Left kidney (tissue), 1 donor: ENCODE results near the gene GLOD5. TPM values are rescaled to one million over a fixed set of nuclear protein-coding genes. Genes with fewer than 3 reads are reported as not detected.

ENCODE experiments used
- polyA plus RNA-seq: library from polyadenylated mRNA; unstranded; fragments of 120-200 nt; gene quantifications from one replicate; pipeline ENCODE4 v1.2.1, GENCODE V29; 2013; ENCODE audit not compliant: insufficient read length

Gene GLOD5
- polyA plus RNA-seq, 1 donor, result 0.81 TPM

Other genes with a start within 250 kb of the GLOD5 start
- gene EBP, start 239.9 kb upstream of the GLOD5 start, polyA plus RNA-seq, result 75.4 TPM
- gene TBC1D25, start 222.0 kb upstream of the GLOD5 start, polyA plus RNA-seq, result 10.7 TPM
- 419 TPM for gene RBM3, start 187.3 kb upstream of the GLOD5 start, polyA plus RNA-seq
- gene WDR13, start 164.3 kb upstream of the GLOD5 start, polyA plus RNA-seq, result 116 TPM
- 2.6 TPM for gene WAS, start 77.9 kb upstream of the GLOD5 start, polyA plus RNA-seq
- gene SUV39H1, start 65.0 kb upstream of the GLOD5 start, polyA plus RNA-seq, result 8.0 TPM
- gene GATA1, start 24.8 kb downstream of the GLOD5 start, polyA plus RNA-seq, result 0.48 TPM
- 206 TPM for gene HDAC6, start 40.3 kb downstream of the GLOD5 start, polyA plus RNA-seq
- not detected for gene ERAS, start 64.8 kb downstream of the GLOD5 start, polyA plus RNA-seq
- gene PCSK1N, start 73.9 kb downstream of the GLOD5 start, polyA plus RNA-seq, result 11.5 TPM
- 33.7 TPM for gene TIMM17B, start 136.0 kb downstream of the GLOD5 start, polyA plus RNA-seq
- 75.5 TPM for gene PQBP1, start 136.2 kb downstream of the GLOD5 start, polyA plus RNA-seq
- 27.2 TPM for gene SLC35A2, start 149.9 kb downstream of the GLOD5 start, polyA plus RNA-seq
- 6.6 TPM for gene PIM2, start 157.3 kb downstream of the GLOD5 start, polyA plus RNA-seq
- 67.2 TPM for gene OTUD5, start 195.9 kb downstream of the GLOD5 start, polyA plus RNA-seq
- gene KCND1, start 210.1 kb downstream of the GLOD5 start, polyA plus RNA-seq, result 3.1 TPM
- gene GRIPAP1, start 240.5 kb downstream of the GLOD5 start, polyA plus RNA-seq, result 72.9 TPM